Measurements from ENCODE around the gene TGFBR1. TPM values are rescaled to one million over a fixed set of nuclear protein-coding genes. Genes with fewer than 3 reads are reported as not detected.

The TGFBR1 gene
- polyA plus RNA-seq, 1 of the 3 experiments (the other 2 are of a cell fraction) = 15.3 TPM

DNA sequence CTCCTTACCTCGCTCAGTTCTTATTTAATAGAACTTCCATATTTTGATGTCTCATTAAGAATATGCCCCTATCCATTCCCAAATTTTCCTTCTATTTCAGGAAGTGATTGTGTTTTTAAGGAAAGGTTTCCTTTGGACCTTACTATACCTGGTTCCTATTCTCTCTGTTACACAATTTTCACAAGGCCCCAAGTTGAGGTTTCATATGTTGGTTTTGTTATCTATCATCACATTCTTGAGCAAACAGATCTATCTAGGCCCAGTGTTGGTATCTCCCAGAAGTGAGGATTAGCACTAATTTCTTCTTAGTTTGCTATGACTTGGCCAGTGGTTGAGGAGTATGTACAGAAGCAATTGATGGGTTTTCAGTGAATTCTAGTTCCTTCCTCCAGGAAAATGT is 75.3 kb downstream of the TGFBR1 start:
- Histone ChIP-seq H3K4me2 (no peak overlapping the region), H3K27me3 (ENCODE audit: insufficient read depth) (no peaks in the 10 kb centered on the region), H3K36me3 (replicated peaks in 1 of 2; ENCODE audit: control insufficient read depth in 1 of 2, insufficient read depth in 2 of 2, low read length in 1 of 2) (no peaks in the 10 kb centered on the region), H3K4me1 (ENCODE audit: control insufficient read depth in 1 of 2, insufficient read depth in 2 of 2, low read depth in 1 of 2, low read length in 1 of 2) (peaks cover 3 to 35% of the 10 kb centered on the region in 2 experiments; a peak in 1 of 4 replicates), H3K79me2 (ENCODE audit: insufficient read depth) (no peaks in the 10 kb centered on the region), H2AFZ (ENCODE audit: low read depth) (no peak overlapping the region), H3K9me3 (no peaks in the 10 kb centered on the region), H4K20me1 (ENCODE audit: insufficient read depth) (no peaks in the 10 kb centered on the region), H3F3A (replicated peaks; ENCODE audit: insufficient read depth) (no peaks in the 10 kb centered on the region), H3K9ac (no peak overlapping the region), H3K9me2 (no peaks in the 10 kb centered on the region), H3K27ac (ENCODE audit: low read depth in 2 of 2, low read length in 1 of 2) (no peak overlapping the region), H3K4me3 (ENCODE audit: low read depth in 2 of 2, low read length in 1 of 2) (no peak overlapping the region)
- ChIA-PET CTCF (no interaction called here), POLR2A (no interaction called here)
- TF ChIP-seq ZBTB33 (IDR thresholded peaks at IDR 0.05; ENCODE audit: borderline replicate concordance, low read depth) (no peak), TEAD4 (IDR thresholded peaks at IDR 0.05; ENCODE audit: borderline replicate concordance, insufficient read depth) (no peak), NFIC (IDR thresholded peaks at IDR 0.05; ENCODE audit: borderline replicate concordance) (no peak), SIN3A (IDR thresholded peaks at IDR 0.05; ENCODE audit: borderline replicate concordance, low read depth, low read length) (no peak), RFX5 (IDR thresholded peaks at IDR 0.05; ENCODE audit: low read length) (no peak), RCOR1 (IDR thresholded peaks at IDR 0.05; ENCODE audit: low read length) (no peak), CHD2 (IDR thresholded peaks at IDR 0.05; ENCODE audit: low read length, partially characterized antibody) (no peak), GATA2 (CRISPR knock-in tag; IDR thresholded peaks at IDR 0.05) (no peak)
- TF ChIP-seq, protein P1, sequence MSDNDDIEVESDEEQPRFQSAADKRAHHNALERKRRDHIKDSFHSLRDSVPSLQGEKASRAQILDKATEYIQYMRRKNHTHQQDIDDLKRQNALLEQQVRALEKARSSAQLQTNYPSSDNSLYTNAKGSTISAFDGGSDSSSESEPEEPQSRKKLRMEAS (IDR thresholded peaks at IDR 0.05; ENCODE audit: low read depth) = no peak
- TF ChIP-seq, protein P2, sequence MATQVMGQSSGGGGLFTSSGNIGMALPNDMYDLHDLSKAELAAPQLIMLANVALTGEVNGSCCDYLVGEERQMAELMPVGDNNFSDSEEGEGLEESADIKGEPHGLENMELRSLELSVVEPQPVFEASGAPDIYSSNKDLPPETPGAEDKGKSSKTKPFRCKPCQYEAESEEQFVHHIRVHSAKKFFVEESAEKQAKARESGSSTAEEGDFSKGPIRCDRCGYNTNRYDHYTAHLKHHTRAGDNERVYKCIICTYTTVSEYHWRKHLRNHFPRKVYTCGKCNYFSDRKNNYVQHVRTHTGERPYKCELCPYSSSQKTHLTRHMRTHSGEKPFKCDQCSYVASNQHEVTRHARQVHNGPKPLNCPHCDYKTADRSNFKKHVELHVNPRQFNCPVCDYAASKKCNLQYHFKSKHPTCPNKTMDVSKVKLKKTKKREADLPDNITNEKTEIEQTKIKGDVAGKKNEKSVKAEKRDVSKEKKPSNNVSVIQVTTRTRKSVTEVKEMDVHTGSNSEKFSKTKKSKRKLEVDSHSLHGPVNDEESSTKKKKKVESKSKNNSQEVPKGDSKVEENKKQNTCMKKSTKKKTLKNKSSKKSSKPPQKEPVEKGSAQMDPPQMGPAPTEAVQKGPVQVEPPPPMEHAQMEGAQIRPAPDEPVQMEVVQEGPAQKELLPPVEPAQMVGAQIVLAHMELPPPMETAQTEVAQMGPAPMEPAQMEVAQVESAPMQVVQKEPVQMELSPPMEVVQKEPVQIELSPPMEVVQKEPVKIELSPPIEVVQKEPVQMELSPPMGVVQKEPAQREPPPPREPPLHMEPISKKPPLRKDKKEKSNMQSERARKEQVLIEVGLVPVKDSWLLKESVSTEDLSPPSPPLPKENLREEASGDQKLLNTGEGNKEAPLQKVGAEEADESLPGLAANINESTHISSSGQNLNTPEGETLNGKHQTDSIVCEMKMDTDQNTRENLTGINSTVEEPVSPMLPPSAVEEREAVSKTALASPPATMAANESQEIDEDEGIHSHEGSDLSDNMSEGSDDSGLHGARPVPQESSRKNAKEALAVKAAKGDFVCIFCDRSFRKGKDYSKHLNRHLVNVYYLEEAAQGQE (IDR thresholded peaks at IDR 0.05; ENCODE audit: low read depth, low read length) = no peak
- TF ChIP-seq, protein P3, sequence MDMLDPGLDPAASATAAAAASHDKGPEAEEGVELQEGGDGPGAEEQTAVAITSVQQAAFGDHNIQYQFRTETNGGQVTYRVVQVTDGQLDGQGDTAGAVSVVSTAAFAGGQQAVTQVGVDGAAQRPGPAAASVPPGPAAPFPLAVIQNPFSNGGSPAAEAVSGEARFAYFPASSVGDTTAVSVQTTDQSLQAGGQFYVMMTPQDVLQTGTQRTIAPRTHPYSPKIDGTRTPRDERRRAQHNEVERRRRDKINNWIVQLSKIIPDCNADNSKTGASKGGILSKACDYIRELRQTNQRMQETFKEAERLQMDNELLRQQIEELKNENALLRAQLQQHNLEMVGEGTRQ (IDR thresholded peaks at IDR 0.05; ENCODE audit: borderline replicate concordance, low read depth, low read length) = no peak
- no peak for DNase-seq
- WGBS (ENCODE audit: low lambda C conversion rate) = 98% methylated on average over 1 of the region's 1 CpG
